Heart left ventricle (tissue), 16 donors: ENCODE measurements around the gene RPS6KA4. TPM values are rescaled to one million over a fixed set of nuclear protein-coding genes. Genes with fewer than 3 reads are reported as not detected.
A peak's percentile ranks its signal among the peaks of the same experiment; 100 is the strongest.
"Not testable (repeated sequence)": the region's sequence is repeated elsewhere in the genome, so short reads cannot be mapped to it uniquely, and the experiment has no call there.

Source experiments
- ATAC-seq, 4 donors: fragments of 200-7000 bp; cut with Tn5 transposase; one replicate each; pipeline ENCODE4 v1.9.1; 2020 to 2022; ENCODE audit warnings: moderate library complexity in 4 of 4, mild to moderate bottlenecking in 3 of 4, moderate number of reproducible peaks in 1 of 4
- DNase-seq, 5 donors: peaks; one replicate each; pipeline ENCODE4 v3.0.0-alpha.2; 2020
- H3K27ac ChIP-seq, 12 donors: fragments of 200-600 bp; sonication (generic) in 4 of 12; one replicate each; pipeline versions ENCODE4 v1.5.0 to v1.8.0; 2016 to 2022; ENCODE audit warnings: mild to moderate bottlenecking in 2 of 12
- H3K27me3 ChIP-seq, 9 donors: fragments of 200-600 bp; sonication (generic) in 2 of 9; one replicate each; pipeline versions ENCODE4 v1.5.1 to v1.8.0; 2016 to 2022; ENCODE audit warnings: mild to moderate bottlenecking in 3 of 9
- H3K36me3 ChIP-seq, 9 donors: fragments of 200-600 bp; sonication (generic) in 2 of 9; one replicate each; pipeline versions ENCODE4 v1.5.0 to v1.8.0; 2018 to 2022; ENCODE audit warnings: mild to moderate bottlenecking in 2 of 9
- H3K4me1 ChIP-seq, 12 donors: fragments of 200-600 bp; sonication (generic) in 4 of 12; one replicate each; pipeline versions ENCODE4 v1.5.0 to v1.8.0; 2016 to 2022; ENCODE audit warnings: mild to moderate bottlenecking in 3 of 12
- H3K4me3 ChIP-seq, 12 donors: fragments of 200-600 bp; sonication (generic) in 4 of 12; one replicate each; pipeline versions ENCODE4 v1.5.0 to v1.8.0; 2017 to 2022; ENCODE audit warnings: mild to moderate bottlenecking in 9 of 12, moderate library complexity in 4 of 12
- H3K9me3 ChIP-seq, 12 donors: fragments of 200-600 bp; sonication (generic) in 4 of 12; one replicate each; pipeline versions ENCODE4 v1.5.0 to v1.8.0; 2016 to 2022; ENCODE audit warnings: mild to moderate bottlenecking in 1 of 12
- CTCF ChIP-seq, 12 donors: fragments of 200-600 bp; sonication (generic) in 4 of 12; IDR thresholded peaks; one replicate each; pipeline versions ENCODE4 v1.5.0 to v1.8.0; 2018 to 2022; ENCODE audit warnings: antibody characterized with exemption in 12 of 12, mild to moderate bottlenecking in 5 of 12
- POLR2A ChIP-seq, 2 donors: fragments of 450-650 bp; IDR thresholded peaks; one replicate each; pipeline ENCODE4 v1.6.1; 2017; ENCODE audit warnings: antibody characterized with exemption in 2 of 2, mild to moderate bottlenecking in 2 of 2, moderate library complexity in 2 of 2
- WGBS, 4 donors: extraction: QIAGEN DNeasy Blood & Tissue Kit in 2 of 4; methylation state at CpG; one replicate each; pipeline versions ENCODE4 v1.1.5 to v1.1.7; 2013 to 2018; 5-methylcytosine and 5-hydroxymethylcytosine counted together
- intact Hi-C, 10 donors: fragments of 100-400 bp; cut with DNase I; formaldehyde crosslinking; loops; one replicate each; pipeline versions ENCODE4 v1.11.1 to v1.14.2; 2022
- polyA plus RNA-seq, 2 donors: library from polyadenylated mRNA; stranded (reverse); fragments of 200-250 nt; gene quantifications; one replicate each; pipeline ENCODE4 v1.2.3, GENCODE V29; 2013
- total RNA-seq, 9 donors: library from RNA; depleted of rRNA in 2 of 9; stranded (reverse); fragments of >200 nt in 2 of 9; fragmentation: NEBNext Ultra II Directional in 3 of 9; extraction: Animal tissue kit (Norgen Biotek cat#: 25700) in 3 of 9; gene quantifications; one replicate each; pipeline versions ENCODE4 v1.1.0 to v1.2.4, GENCODE V29; 2016 to 2023
- donor health status: ischemic (EF 13 %, LVEDD 7.1; RV severe dilation, severe dysfunction).
- donor health status: healthy with polysubstance abuse.
- donor health status: DM: no; HTN: yes; CAD: no.
- donor health status: DM: no; HTN: no; CAD: no.
- donor health status: ischemic (EF 25% LVEDD 6.9; RV normal size, moderate dysfunction).
- donor health status: ischemic (EF 25% LVEDD 5.7; RV mildly dilated, moderate dysfunction).
- donor health status: healthy.
- donor health status: DM: yes; HTN: yes; CAD: no.
- donor health status: ischemic (EF 35%, LVEDD 5.7; RV mildly dilated, moderate dysfunction).
- donor health status: nonischemic (EF 11% LVEDD 7.7; RV severe dilation, severe dysfunction).
- donor health status: DM: yes; HTN: yes; CAD: no.
- donor health status: PGD.
- donor health status: ischemic (EF 29% LVEDD 5.4; RV normal size, mild dysfunction).
- donor health status: nonischemic (EF 23%, LVEDD 6.1; RV moderate dilation, normal function).

Gene RPS6KA4
- total and polyA plus RNA-seq, 11 donors: 12.8 to 32.5 (median 18.3) TPM

GRCh38 chr11:64314146-64314804 is 44.7 kb upstream of the RPS6KA4 start:
- 75 to 81% (median 80%) methylated on average over 19 of the region's 19 CpGs for WGBS, 4 donors
- Histone ChIP-seq H3K36me3 (peaks cover 0 to 41% (median 25%) of the 10 kb centered on the region in 9 donors), H3K9me3 (no peaks in the 10 kb centered on the region), H3K27me3 (no peaks in the 10 kb centered on the region), H3K4me3 (peak overlapping the region in 9 of 12 donors; percentile 7 to 53 (median 34)), H3K27ac (peak overlapping the region in 11 of 12 donors; percentile 40 to 75 (median 64)), H3K4me1 (peaks cover 0 to 49% (median 32%) of the 10 kb centered on the region in 12 donors)
- no peak for ATAC-seq
- intact Hi-C loops: no loop called here
- no peak for DNase-seq
- TF ChIP-seq CTCF (IDR thresholded peaks at IDR 0.05) (peak in 1 of 12 donors; percentile 10), POLR2A (IDR thresholded peaks at IDR 0.05) (no peak)

GRCh38 chr11:64314805-64315561 is 44.0 kb upstream of the RPS6KA4 start:
- intact Hi-C loops: loop anchor here in 4 of 10 donors (5.0 kb wide), 2 partner anchors 37 to 42 kb away; partner anchors contain the start of gene RPS6KA4 (in 3 of the 4)
- WGBS, 4 donors: 88 to 93% (median 88%) methylated on average over 13 to 24 of the region's 24 CpGs
- H3K36me3 ChIP-seq: peaks cover 0 to 41% (median 25%) of the 10 kb centered on the region in 9 donors
- ATAC-seq (no peak), DNase-seq (no peak)
- no peaks in the 10 kb centered on the region for H3K27me3 ChIP-seq
- TF ChIP-seq POLR2A (IDR thresholded peaks at IDR 0.05) (no peak), CTCF (IDR thresholded peaks at IDR 0.05) (no peak)
- no peak overlapping the region for H3K4me3 ChIP-seq
- no peaks in the 10 kb centered on the region for H3K9me3 ChIP-seq
- H3K27ac ChIP-seq: peak overlapping the region in 4 of 12 donors; percentile 54 to 70 (median 63)
- peaks cover 0 to 53% (median 34%) of the 10 kb centered on the region in 12 donors for H3K4me1 ChIP-seq

GRCh38 chr11:64315667-64316526 is 43.1 kb upstream of the RPS6KA4 start:
- WGBS, 4 donors: 73 to 80% (median 77%) methylated on average over 21 to 25 of the region's 25 CpGs
- ATAC-seq, H3K27me3 ChIP-seq, DNase-seq, H3K9me3 ChIP-seq: not testable (repeated sequence)
- Histone ChIP-seq H3K4me3 (peak overlapping the region in 1 of 12 donors; percentile 92), H3K4me1 (peaks cover 0 to 53% (median 34%) of the 10 kb centered on the region in 12 donors), H3K27ac (peak overlapping the region in 2 of 12 donors; percentile 99), H3K36me3 (peaks cover 0 to 38% (median 32%) of the 10 kb centered on the region in 9 donors)
- intact Hi-C loops: loop anchor here in 4 of 10 donors (5.0 kb wide), 2 partner anchors 36 to 41 kb away; partner anchors contain the start of gene RPS6KA4 (in 3 of the 4)

- H3K4me3 ChIP-seq: peak overlapping the region; percentile 69 to 99 (median 88)
- H3K36me3 ChIP-seq: peaks cover 0 to 42% (median 34%) of the 10 kb centered on the region in 9 donors
- peaks cover 0 to 53% (median 34%) of the 10 kb centered on the region in 12 donors for H3K4me1 ChIP-seq
- H3K9me3 ChIP-seq: no peaks in the 10 kb centered on the region
- 10 to 11% (median 10%) methylated on average over 24 to 32 of the region's 32 CpGs for WGBS, 4 donors
- intact Hi-C loops: loop anchor here in 4 of 10 donors (5.0 kb wide), 2 partner anchors 36 to 41 kb away; partner anchors contain the start of gene RPS6KA4 (in 3 of the 4)
- DNase-seq (no peak), ATAC-seq (no peak)
- no peaks in the 10 kb centered on the region for H3K27me3 ChIP-seq
- peak overlapping the region; percentile 92 to 100 (median 99) for H3K27ac ChIP-seq
- no peak for TF ChIP-seq POLR2A (IDR thresholded peaks at IDR 0.05)
- TF ChIP-seq CTCF (IDR thresholded peaks at IDR 0.05): no peak
Observed at GRCh38 chr11:64316672-64317324, 42.2 kb upstream of the RPS6KA4 start.
